Gastrocnemius medialis (tissue), 4 donors: ENCODE measurements around the gene ZNF492. TPM values are rescaled to one million over a fixed set of nuclear protein-coding genes. Genes with fewer than 3 reads are reported as not detected.

Experiments used
- ATAC-seq, 2 donors: fragments of 150-250 bp; one replicate each; pipeline ENCODE4 v1.9.1; 2016
- DNase-seq, 2 donors: peaks; one replicate each; pipeline ENCODE4 v3.0.0-alpha.2; 2019
- H3K27ac ChIP-seq, 4 donors: fragments of 200-600 bp; sonication (generic); 1 replicate in 1 of 4; 2 replicates in 3 of 4; pipeline ENCODE4 v1.5.1; 2016 to 2018; ENCODE audit warnings: mild to moderate bottlenecking in 2 of 4, moderate library complexity in 1 of 4
- H3K27me3 ChIP-seq, 3 donors: fragments of 200-600 bp; sonication (generic) in 2 of 3; 1 replicate in 1 of 3; 2 replicates in 2 of 3; pipeline versions ENCODE4 v1.5.1 to v1.6.0; 2016 to 2019; ENCODE audit warnings: mild to moderate bottlenecking in 1 of 3, moderate library complexity in 1 of 3
- H3K36me3 ChIP-seq, 2 donors: fragments of 200-600 bp; sonication (generic) in 1 of 2; one replicate each; pipeline ENCODE4 v1.5.1; 2017 to 2018
- H3K4me1 ChIP-seq, 2 donors: fragments of 200-600 bp; sonication (generic) in 1 of 2; one replicate each; pipeline ENCODE4 v1.5.1; 2016 to 2017; ENCODE audit warnings: mild to moderate bottlenecking in 2 of 2
- H3K4me3 ChIP-seq, 4 donors: fragments of 200-600 bp; sonication (generic) in 3 of 4; 1 replicate in 1 of 4; 2 replicates in 3 of 4; pipeline ENCODE4 v1.5.1; 2016 to 2019; ENCODE audit warnings: mild to moderate bottlenecking in 2 of 4
- H3K9me3 ChIP-seq, 3 donors: fragments of 200-600 bp; sonication (generic) in 2 of 3; 1 replicate in 1 of 3; 2 replicates in 2 of 3; pipeline ENCODE4 v1.5.1; 2016 to 2019
- POLR2A ChIP-seq, 2 donors: fragments of 450-650 bp; IDR thresholded peaks; one replicate each; pipeline ENCODE4 v1.6.1; 2017; ENCODE audit warnings: antibody characterized with exemption in 2 of 2, mild to moderate bottlenecking in 2 of 2, moderate library complexity in 2 of 2
- in situ Hi-C, 4 donors: fragments of 200-750 bp; cut with MboI; loops; one replicate each; pipeline versions ENCODE4 v1.15.0 to v1.8.0; 2017; ENCODE audit warnings: low sequenced_read_pairs in 4 of 4
- intact Hi-C: fragments of 100-400 bp; cut with DNase I; formaldehyde crosslinking; loops from one replicate; pipeline ENCODE4 v1.15.1; 2023; ENCODE audit warnings: low total_unique reads
- total RNA-seq, 4 donors: library from RNA; depleted of rRNA; stranded (reverse); fragments of >200 nt; gene quantifications; one replicate each; pipeline versions ENCODE4 v1.1.0 to v1.2.3, GENCODE V29; 2016
- TF ChIP-seq, protein P1 (sequence below), 5 experiments: fragments of 450-650 bp in 3 of 5; fragments of 200-600 bp in 2 of 5; sonication (generic) in 2 of 5; IDR thresholded peaks in 4 of 5; conservative IDR thresholded peaks in 1 of 5; 1 replicate in 4 of 5; 2 replicates in 1 of 5; pipeline ENCODE4 v1.5.1; 2016 to 2019; ENCODE audit warnings: antibody characterized with exemption in 5 of 5, mild to moderate bottlenecking in 3 of 5, moderate library complexity in 3 of 5

Gene ZNF492
- total RNA-seq, 4 donors from 2014 or later, result 0.36 TPM; not detected in 3

DNA sequence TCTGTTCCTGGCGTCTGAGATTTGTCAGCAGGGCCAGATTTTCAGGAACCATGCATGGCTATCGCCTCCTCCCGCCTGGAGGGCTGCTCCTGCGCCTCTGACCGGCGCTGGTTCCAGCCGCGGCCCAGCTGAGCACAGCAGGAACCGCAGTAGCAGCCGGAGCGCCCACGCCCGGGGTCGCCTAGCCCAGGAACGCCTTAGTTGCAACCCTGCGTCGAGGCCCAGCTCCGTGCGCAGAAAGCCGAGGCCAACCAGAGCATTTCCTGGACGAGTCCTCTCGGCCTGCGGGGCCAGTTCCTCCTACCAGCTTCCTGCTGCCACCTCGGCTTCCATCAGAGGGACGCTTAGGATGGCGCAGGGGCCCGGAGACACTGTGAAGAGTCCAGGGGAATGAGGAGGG is 74.9 kb downstream of the ZNF492 start:
- Histone ChIP-seq H3K4me1 (no peaks in the 10 kb centered on the region), H3K4me3 (no peak overlapping the region), H3K27ac (no peak overlapping the region), H3K9me3 (no peaks in the 10 kb centered on the region), H3K36me3 (no peaks in the 10 kb centered on the region), H3K27me3 (no peaks in the 10 kb centered on the region)
- DNase-seq, result no peak
- in situ Hi-C loops, result no loop called here
- TF ChIP-seq, protein P1, sequence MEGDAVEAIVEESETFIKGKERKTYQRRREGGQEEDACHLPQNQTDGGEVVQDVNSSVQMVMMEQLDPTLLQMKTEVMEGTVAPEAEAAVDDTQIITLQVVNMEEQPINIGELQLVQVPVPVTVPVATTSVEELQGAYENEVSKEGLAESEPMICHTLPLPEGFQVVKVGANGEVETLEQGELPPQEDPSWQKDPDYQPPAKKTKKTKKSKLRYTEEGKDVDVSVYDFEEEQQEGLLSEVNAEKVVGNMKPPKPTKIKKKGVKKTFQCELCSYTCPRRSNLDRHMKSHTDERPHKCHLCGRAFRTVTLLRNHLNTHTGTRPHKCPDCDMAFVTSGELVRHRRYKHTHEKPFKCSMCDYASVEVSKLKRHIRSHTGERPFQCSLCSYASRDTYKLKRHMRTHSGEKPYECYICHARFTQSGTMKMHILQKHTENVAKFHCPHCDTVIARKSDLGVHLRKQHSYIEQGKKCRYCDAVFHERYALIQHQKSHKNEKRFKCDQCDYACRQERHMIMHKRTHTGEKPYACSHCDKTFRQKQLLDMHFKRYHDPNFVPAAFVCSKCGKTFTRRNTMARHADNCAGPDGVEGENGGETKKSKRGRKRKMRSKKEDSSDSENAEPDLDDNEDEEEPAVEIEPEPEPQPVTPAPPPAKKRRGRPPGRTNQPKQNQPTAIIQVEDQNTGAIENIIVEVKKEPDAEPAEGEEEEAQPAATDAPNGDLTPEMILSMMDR (IDR thresholded peaks at IDR 0.05 in 4 of 5, conservative IDR thresholded peaks at IDR 0.05 in 1 of 5), result no peak
- no peak for TF ChIP-seq POLR2A (IDR thresholded peaks at IDR 0.05)
- intact Hi-C loops, result no loop called here
- ATAC-seq, result no peak

Other genes starting within 250 kb of the ZNF492 start
- not detected for gene ZNF98, start 212.0 kb upstream of the ZNF492 start, total RNA-seq
- gene ZNF99, start 149.8 kb downstream of the ZNF492 start, total RNA-seq, result under 1 TPM in 2 of 4 donors, not detected in 2; 0.03 to 0.05 TPM
- gene ZNF723, start 198.0 kb downstream of the ZNF492 start, total RNA-seq, result not detected